Endothelial cell of umbilical vein (primary cell): Measurements from ENCODE around the gene ERAP2.

Source experiments
- FOS ChIP-seq: IDR thresholded peaks from 2 replicates; pipeline ENCODE4 v1.6.1; 2011; ENCODE audit warnings: mild to moderate bottlenecking, low read length, moderate library complexity, borderline replicate concordance; ENCODE audit not compliant: insufficient read depth
- TF ChIP-seq, protein P1 (sequence below): IDR thresholded peaks from 2 replicates; pipeline ENCODE4 v1.6.1; 2011; ENCODE audit not compliant: insufficient read depth, insufficient read length

GRCh38 chr5:96855031-96855872, 21.0 kb upstream of the ERAP2 start:
- TF ChIP-seq FOS, result no peak
- TF ChIP-seq, protein P1, sequence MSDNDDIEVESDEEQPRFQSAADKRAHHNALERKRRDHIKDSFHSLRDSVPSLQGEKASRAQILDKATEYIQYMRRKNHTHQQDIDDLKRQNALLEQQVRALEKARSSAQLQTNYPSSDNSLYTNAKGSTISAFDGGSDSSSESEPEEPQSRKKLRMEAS, result no peak
